HG02763 (cell line): ENCODE results near the gene SCD.

ENCODE experiments used
- ATAC-seq: cut with Tn5 transposase; IDR thresholded peaks from one replicate; pipeline ENCODE4 v1.9.1; 2021; ENCODE audit warnings: mild to moderate bottlenecking, moderate library complexity; ENCODE audit not compliant: unreplicated experiment

Gene SCD

GRCh38 chr10:100339236-100339635 is 7.8 kb upstream of the SCD start:
- peak; percentile 42 for ATAC-seq

- no peak for ATAC-seq
Measured at GRCh38 chr10:100340948-100341847, 5.8 kb upstream of the SCD start.

- ATAC-seq, result no peak
Measured at GRCh38 chr10:100341953-100342626, 4.9 kb upstream of the SCD start.

DNA sequence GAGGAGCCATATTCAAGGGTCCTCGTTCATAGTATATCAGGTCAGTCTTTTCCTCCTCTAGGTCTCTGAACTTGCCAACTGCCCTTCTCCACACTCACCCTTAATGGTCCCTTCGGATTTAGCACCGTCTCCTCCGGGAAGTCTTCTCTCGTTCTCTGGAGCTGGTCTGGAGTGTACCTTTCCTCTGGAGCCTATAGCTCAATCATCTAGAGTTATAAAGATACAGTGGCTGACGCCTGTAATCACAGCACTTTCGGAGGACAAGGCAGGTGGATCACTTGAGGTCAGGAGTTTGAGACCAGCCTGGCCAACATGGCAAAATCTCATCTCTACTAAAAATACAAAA is 4.4 kb upstream of the SCD start:
- no peak for ATAC-seq

DNA sequence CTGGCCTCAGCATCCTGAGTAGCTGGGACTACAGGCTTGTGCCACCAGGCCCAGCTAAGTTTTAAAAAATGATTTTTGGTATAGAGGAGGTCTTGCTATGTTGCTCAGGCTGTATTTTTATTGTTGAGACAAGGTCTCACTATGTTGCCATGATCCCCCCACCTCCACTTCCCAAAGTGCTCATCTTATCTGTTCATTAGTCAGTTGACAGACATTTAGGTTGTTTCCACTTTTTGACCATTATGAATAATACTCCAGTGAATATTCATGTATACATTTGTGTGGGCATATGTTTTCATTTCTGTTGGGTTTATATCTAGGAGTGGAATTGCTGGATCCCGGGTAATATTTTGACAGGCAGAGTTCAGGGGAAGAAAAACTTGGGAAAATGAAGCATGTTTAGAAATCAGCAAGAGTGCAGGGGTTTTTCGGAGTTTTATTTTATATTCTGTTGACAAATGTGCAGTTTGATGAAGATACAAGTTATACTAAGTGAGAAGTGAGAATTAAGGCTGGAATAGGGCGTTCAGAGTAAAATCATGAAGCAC is 2.7 kb upstream of the SCD start:
- ATAC-seq, result no peak

DNA sequence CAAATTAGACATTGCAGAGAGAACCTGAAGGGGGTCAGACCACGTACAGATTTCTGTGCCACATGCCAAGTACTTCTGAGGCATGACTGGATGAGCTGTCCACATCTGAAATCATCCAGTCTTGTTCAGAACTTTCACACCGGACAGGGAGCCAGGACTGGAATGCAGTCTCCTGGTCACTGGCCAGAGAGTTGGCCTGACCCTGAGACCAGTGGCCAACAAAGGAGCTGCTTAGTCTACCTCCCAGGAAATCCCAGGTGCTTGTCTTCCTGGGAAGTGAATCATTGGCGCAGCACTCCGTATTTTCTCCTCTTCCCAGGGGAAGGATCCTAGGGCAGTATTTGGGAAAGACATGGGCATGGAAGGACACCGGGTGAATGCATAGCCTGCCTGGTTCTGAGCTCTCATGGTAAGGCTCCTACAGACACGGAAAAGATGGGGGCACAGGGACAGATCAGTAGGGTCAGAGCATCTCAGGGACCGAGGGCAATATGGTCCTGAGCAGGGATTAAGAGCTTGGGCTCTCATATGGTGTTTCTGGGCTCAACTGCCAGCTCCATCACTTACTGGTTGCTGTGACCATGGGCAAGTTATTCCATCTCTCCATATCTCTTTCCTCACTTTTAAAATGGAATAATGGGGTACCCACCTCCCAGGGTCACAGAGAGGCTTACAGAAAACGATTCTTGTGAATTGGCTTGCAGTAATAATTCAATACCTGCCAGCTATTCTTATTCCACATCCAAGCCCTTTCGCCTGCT is 1.3 kb upstream of the SCD start:
- no peak for ATAC-seq

GRCh38 chr10:100346351-100346764 is 675 bp upstream of the SCD start:
- ATAC-seq, result peak; percentile 41

GRCh38 chr10:100347568-100348195 is 649 bp downstream of the SCD start:
- ATAC-seq, result no peak

GRCh38 chr10:100348389-100348927 is 1.4 kb downstream of the SCD start:
- ATAC-seq, result no peak

DNA sequence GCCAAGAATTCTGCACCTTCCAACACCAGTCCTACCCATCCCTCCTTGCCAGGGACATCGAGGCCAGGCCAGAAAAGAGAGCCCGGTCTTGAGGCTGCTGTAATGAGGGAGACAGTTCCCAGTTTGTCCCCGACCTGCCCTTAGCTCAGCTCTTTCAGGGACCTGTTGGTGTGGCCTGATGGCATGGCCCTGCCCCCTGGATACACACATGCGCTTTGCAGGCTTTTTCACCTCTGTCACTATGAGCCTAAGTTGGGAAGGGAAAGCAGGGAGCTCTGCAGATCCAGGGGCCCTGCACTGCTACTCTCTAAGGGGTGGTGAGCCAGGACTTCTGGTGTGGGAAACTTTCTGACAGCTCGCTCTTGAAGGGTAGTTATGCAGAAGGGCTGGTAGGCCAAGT is 2.1 kb downstream of the SCD start:
- no peak for ATAC-seq

- no peak for ATAC-seq
Measured at GRCh38 chr10:100349672-100350071, 2.6 kb downstream of the SCD start.

DNA sequence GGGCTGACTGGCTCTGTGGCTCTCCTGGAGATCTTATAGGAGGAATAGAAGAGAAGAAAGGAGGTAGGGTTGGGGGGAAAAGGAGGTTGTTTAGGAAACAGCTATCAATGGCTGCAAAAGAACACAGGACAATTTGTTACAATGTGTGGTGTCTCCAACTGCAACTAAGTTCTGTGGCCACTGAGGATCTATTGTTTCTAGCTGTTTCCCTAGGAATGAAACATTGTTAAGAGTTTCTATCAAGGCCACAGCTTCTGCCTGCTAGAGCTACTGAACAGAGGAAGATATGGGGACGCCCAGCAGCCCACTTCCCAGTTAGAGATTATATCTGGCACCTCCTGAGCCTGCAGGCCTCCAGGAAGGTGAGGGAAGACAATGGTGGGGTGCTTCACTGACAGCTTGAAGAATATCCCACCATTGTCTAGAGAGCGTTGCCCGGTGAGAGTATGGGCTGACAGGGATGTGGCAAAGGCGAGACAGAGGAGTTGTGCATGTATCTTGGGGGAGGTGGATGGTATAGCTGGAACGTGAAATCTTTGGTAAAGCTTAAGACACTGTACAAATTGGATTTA is 4.0 kb downstream of the SCD start:
- ATAC-seq, result no peak

DNA sequence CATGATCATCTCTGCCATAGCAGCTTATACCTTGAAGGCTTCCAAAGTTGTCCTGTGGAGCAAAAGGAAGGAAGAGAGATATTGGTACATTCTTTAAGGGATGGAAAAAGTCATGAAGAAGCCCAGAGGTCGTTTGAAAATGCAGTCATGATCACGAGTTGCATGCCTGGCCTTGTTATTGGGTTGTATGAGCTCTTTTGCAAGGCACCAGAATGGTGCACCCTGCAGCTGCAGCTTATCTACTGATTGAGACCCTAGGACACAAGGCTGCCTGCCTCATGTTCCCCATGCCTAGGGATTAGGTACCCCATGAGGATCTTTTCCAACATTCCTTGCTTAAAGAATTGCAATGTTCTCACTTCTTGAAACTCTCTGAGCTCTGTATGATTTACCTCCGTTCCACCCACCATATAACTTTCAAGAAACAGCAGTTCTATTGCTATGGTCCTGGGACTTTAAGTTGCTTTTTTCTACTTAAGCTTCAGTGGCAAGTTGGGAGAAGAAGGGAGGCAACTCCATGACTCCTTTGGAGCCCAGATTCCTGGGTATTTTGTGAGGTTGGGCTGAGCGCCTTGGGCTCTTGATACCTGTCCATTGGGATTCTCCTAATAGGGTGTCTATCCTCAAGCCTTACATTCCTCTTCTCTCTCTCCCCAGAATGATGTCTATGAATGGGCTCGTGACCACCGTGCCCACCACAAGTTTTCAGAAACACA is 6.9 kb downstream of the SCD start:
- ATAC-seq, result no peak

- no peak for ATAC-seq
Measured at GRCh38 chr10:100355086-100355485, 8.1 kb downstream of the SCD start.

GRCh38 chr10:100356067-100357017 is 9.3 kb downstream of the SCD start:
- no peak for ATAC-seq

DNA sequence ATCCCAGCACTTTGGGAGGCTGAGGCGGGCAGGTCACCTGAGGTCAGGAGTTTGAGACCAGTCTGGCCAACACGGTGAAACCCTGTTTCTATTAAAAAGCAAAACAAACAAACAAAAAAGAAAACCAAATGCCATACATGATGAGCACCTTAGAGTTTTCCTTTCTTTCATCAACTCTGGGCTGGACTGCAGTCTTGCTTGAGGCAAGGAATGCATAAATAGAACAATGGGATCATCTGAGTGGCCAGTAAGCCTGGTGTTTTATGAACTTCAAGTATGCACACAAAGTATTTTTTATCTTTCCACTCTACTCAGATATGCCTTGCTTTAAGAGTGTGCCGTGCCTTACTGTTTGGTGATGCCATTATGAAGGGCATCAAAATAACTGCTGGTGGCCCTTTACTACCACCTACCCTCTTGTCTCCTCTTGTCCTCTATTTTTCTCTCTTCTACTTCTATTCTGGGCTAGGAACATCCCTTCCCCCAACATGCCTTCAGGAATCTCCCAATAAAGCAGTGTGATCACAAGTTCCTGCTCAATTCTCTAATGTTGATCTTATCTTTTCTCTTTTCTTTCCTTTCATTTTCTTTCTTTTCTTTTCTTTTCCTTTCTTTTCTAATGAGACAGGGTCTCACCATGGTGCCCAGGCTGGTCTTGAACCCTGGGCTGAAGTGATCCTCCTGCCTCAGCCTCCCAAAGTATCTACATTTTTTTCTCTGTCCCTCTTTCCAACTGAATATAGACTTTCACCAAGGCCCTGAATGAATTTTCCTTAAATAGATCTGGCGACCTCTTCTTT is 10.2 kb downstream of the SCD start:
- no peak for ATAC-seq

DNA sequence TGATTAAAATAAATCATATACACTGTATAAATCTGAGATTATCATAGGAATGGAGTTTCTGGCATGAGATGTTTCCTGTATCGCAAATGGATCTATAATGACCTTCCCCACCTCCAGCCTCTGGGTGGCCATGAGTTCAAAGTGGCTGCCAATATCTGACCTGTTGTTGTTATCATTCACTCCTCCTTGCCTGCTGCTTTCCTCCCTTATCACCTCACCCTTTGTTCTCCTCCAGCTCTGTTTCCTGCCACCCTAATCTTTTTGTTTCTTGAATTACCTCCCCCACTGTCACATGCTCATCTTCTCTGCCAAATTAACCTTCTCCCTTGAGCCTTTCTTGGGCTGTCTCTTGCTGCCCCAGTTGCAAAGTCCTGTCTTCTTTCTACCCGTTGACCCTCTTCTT is 12.0 kb downstream of the SCD start:
- ATAC-seq, result no peak
